ENCODE measurements around the gene PLEKHA3. TPM values are rescaled to one million over a fixed set of nuclear protein-coding genes. Genes with fewer than 3 reads are reported as not detected.

Gene PLEKHA3
- total and polyA plus RNA-seq, 12 donors: 1.8 to 96.4 (median 30.7) TPM

- H3K27ac ChIP-seq: no peak overlapping the region
- TF ChIP-seq CTCF (IDR thresholded peaks at IDR 0.05) (no peak), POLR2A (IDR thresholded peaks at IDR 0.05) (no peak)
- intact Hi-C loops (cut with DNase I): no loop called here
- WGBS, 4 donors: 79 to 87% (median 82%) methylated on average over 8 of the region's 8 CpGs
- no peak overlapping the region for H3K4me3 ChIP-seq
- no peaks in the 10 kb centered on the region for H3K9me3 ChIP-seq (replicated peaks in 1 of 3)
- no peaks in the 10 kb centered on the region for H3K27me3 ChIP-seq
- H3K4me1 ChIP-seq (replicated peaks in 1 of 2): no peaks in the 10 kb centered on the region
- peaks cover 0 to under 1% of the 10 kb centered on the region in 2 donors for H3K36me3 ChIP-seq (replicated peaks in 1 of 2)
- DNase-seq: no peak
These were observed 50.4 kb downstream of the PLEKHA3 start for GRCh38 chr2:178530625-178531142.

- Histone ChIP-seq H3K4me3 (no peak overlapping the region), H3K4me1 (replicated peaks in 1 of 2) (no peaks in the 10 kb centered on the region), H3K27me3 (no peaks in the 10 kb centered on the region), H3K9me3 (replicated peaks in 1 of 3) (no peaks in the 10 kb centered on the region), H3K36me3 (replicated peaks in 1 of 2) (peaks cover 0 to 5% of the 10 kb centered on the region in 2 donors), H3K27ac (no peak overlapping the region)
- intact Hi-C loops (cut with DNase I): no loop called here
- DNase-seq: no peak
- 89 to 95% (median 92%) methylated on average over 12 of the region's 12 CpGs for WGBS, 4 donors
- TF ChIP-seq CTCF (IDR thresholded peaks at IDR 0.05) (no peak), POLR2A (IDR thresholded peaks at IDR 0.05) (no peak)
These were observed 50.9 kb downstream of the PLEKHA3 start for GRCh38 chr2:178531168-178531567.

GRCh38 chr2:178536037-178536436, 55.8 kb downstream of the PLEKHA3 start:
- H3K4me1 ChIP-seq (replicated peaks in 1 of 2): no peaks in the 10 kb centered on the region
- peaks cover 0 to 9% of the 10 kb centered on the region in 2 donors for H3K36me3 ChIP-seq (replicated peaks in 1 of 2)
- TF ChIP-seq CTCF (IDR thresholded peaks at IDR 0.05) (no peak), POLR2A (IDR thresholded peaks at IDR 0.05) (no peak)
- no peak overlapping the region for H3K27ac ChIP-seq
- no peaks in the 10 kb centered on the region for H3K9me3 ChIP-seq (replicated peaks in 1 of 3)
- no peak overlapping the region for H3K4me3 ChIP-seq
- DNase-seq: no peak
- intact Hi-C loops (cut with DNase I): no loop called here
- H3K27me3 ChIP-seq: no peaks in the 10 kb centered on the region
- WGBS, 4 donors: 95 to 96% (median 95%) methylated on average over 4 of the region's 4 CpGs

- Histone ChIP-seq H3K27ac (no peak overlapping the region), H3K27me3 (no peaks in the 10 kb centered on the region), H3K4me1 (replicated peaks in 1 of 2) (no peaks in the 10 kb centered on the region), H3K4me3 (no peak overlapping the region), H3K36me3 (replicated peaks in 1 of 2) (peaks cover 0 to 3% of the 10 kb centered on the region in 2 donors), H3K9me3 (replicated peaks in 1 of 3) (no peaks in the 10 kb centered on the region)
- no peak for DNase-seq
- 87 to 97% (median 96%) methylated on average over 12 of the region's 12 CpGs for WGBS, 4 donors
- TF ChIP-seq CTCF (IDR thresholded peaks at IDR 0.05) (no peak), POLR2A (IDR thresholded peaks at IDR 0.05) (no peak)
- intact Hi-C loops (cut with DNase I): no loop called here
These were observed 61.9 kb downstream of the PLEKHA3 start for GRCh38 chr2:178542161-178542560.
